HG03565 (cell line): Measurements from ENCODE around the gene KLK13.

Source experiments
- ATAC-seq: cut with Tn5 transposase; IDR thresholded peaks from one replicate; pipeline ENCODE4 v1.9.1; 2021; ENCODE audit warnings: mild to moderate bottlenecking, moderate library complexity; ENCODE audit not compliant: unreplicated experiment

Gene KLK13

GRCh38 chr19:51093101-51093500, 28.2 kb upstream of the KLK13 start:
- ATAC-seq, result no peak

GRCh38 chr19:51091895-51092873, 27.3 kb upstream of the KLK13 start:
- ATAC-seq, result no peak

GRCh38 chr19:51091126-51091525, 26.2 kb upstream of the KLK13 start:
- ATAC-seq, result no peak

DNA sequence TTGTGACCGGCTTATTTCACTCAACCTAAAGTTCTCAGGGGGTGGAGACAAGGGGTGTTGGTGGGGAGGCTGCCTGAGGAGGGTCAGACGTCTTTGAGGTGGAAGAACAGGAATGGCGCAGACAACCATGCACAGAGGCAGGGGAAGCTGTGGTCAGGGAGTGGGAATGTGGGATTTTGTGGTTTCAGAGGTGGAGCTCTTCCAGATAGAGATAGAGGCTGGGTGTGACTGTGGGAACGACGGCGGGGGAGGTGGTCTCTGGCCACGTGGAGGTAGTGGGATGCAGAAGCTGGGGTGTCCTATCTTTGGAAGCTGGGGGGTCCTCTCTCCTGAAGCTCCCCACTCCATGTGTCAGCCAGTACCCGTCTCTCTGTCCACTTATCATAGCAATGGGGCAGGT, 25.6 kb upstream of the KLK13 start:
- no peak for ATAC-seq

DNA sequence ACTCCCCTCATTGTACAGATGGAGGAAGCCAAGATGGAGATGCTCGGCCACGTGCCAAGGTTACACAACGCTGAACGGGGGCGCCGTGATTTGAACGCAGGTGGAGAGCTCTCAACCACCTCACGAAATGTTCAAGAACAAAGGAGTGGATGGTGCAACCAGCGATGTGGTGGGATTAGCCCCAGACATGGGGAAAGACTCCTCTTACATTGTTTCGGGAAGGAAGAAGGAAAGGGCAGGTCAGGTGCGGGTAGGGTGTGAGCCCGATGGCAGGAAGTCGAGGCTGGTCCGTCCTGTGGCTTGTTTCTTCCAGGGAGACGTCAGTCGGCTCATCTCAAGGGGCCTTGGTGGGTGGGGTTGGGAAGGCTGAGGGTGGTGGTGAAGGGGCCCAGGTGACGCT, 24.9 kb upstream of the KLK13 start:
- ATAC-seq, result no peak

GRCh38 chr19:51086153-51086850, 21.4 kb upstream of the KLK13 start:
- no peak for ATAC-seq

- no peak for ATAC-seq
Measured at GRCh38 chr19:51084505-51084904, 19.6 kb upstream of the KLK13 start.

DNA sequence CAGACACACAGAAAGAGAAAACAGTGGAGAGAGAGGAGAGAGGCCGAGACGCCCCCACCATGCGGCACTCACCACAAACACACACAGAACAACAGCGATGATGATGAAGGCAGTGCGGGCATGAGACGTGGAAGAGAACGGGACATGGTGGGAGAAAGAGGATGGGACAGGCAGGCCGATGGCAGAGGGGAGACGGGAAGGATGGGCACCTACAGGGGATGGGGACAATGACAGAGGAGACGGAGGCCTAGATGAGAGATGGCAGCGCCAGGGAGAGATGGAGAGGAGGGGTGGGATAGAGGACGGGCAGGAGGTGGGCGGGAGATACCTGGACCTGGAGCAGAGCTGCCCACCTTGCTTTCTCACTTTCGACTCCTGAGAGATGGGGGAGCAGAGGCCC, 18.9 kb upstream of the KLK13 start:
- ATAC-seq, result no peak

DNA sequence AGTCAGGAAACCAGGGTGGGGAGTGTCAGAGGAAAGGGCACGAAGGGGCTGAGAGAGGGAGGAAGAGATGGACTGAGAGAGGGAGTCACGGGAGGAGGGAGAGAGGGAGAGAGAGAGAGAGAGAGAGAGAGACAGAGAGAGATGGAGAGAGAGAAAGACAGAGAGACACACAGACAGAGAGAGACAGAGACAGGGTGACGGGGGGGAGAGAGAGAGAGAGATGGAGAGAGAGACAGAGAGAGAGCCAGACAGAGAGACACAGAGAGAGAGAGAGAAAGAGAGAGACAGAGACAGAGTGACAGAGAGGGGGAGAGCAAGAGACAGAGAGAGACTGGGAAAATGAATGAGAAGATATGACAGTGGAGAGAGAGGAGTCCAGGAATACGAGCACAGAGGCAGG, 18.3 kb upstream of the KLK13 start:
- no peak for ATAC-seq

GRCh38 chr19:51082611-51083010, 17.7 kb upstream of the KLK13 start, which contains the start of gene KLK14:
Gene KLK14 (minus strand): TSS chr19:51082887. CDS start chr19:51082614, 273 bp downstream.
- no peak for ATAC-seq

- no peak for ATAC-seq
Measured at GRCh38 chr19:51081476-51081875, 16.6 kb upstream of the KLK13 start.

- ATAC-seq, result no peak
Measured at GRCh38 chr19:51079481-51080110, 14.7 kb upstream of the KLK13 start.

DNA sequence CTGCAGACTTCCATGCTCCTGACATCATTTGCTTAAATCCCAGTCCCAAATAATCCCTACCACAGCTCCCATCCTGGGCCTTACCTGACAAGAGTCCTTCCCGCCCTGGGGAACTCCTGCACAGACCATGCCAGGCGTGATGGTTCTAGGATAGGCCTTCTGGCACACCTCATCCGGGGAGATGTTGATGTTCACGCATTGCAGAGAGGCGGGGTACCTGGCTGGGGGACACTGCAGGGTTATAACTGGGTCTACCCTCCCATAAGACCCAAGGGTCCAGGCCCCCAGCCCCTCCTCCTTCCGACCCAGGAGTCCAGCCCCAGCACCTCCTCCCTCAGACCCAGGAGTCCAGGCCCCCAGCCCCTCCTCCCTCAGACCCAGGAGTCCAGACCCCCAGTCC, 13.8 kb upstream of the KLK13 start:
- no peak for ATAC-seq

DNA sequence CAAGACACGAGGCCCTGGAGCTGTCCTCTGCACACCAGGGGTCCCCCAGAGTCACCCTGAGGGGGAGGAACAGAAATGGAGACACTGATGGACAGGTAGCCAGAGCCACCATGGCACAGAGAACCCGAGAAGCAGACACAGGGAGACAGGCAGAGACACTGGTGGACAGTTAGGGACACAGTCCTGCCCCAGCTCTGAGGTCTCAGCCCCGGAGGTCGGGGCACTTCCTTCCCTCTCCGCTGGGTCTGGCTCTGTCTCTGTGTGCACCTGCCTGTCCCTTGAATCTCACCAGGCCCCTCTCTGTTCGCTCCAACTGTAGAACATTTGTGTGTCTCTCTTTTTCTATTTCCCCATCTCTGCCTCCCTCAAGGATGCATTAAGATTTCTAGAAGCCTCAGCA, 13.2 kb upstream of the KLK13 start:
- no peak for ATAC-seq

DNA sequence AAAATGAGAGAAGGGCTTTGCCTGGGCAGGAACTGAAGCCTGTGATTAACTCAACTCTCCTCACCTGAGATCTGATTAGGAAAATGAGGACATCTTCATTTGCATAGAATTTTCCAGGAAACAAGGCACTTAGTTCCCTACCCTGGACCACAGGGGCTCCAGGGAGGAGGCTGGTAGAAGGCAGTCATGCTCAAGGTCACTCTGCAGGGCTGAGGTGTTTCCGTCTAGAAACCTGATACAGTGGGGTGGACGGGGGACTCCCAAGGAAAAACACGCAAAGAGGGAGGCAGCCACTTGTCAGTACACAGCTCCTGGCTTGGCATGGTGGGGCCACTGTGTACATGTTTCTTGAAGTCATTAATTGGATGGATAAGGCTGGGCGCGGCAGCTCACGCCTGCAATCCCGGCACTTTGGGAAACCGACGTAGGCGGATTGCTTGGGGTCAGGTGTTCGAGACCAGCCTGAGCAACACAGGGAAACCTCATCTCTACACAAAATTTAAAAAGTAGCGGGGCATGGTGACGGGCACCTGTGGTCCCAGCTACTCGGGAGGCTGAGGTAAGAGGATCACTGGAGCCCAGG, 11.8 kb upstream of the KLK13 start:
- no peak for ATAC-seq

GRCh38 chr19:51075998-51076397, 11.1 kb upstream of the KLK13 start:
- ATAC-seq, result no peak

DNA sequence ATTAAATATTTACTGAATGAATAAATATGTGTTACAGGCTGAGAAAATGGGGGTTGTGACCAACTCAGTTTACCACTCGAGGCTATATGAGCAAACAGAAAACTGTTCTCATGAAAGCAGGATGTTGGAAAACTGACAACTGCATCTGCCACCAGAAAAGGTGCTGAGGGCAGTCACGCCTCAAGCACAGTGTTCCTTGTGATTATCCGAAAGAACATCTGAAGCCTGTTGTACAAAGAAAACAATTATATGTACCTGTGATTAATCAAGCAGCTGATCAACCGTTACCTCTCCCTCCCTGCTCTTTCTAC, 6.2 kb upstream of the KLK13 start:
- ATAC-seq, result no peak

DNA sequence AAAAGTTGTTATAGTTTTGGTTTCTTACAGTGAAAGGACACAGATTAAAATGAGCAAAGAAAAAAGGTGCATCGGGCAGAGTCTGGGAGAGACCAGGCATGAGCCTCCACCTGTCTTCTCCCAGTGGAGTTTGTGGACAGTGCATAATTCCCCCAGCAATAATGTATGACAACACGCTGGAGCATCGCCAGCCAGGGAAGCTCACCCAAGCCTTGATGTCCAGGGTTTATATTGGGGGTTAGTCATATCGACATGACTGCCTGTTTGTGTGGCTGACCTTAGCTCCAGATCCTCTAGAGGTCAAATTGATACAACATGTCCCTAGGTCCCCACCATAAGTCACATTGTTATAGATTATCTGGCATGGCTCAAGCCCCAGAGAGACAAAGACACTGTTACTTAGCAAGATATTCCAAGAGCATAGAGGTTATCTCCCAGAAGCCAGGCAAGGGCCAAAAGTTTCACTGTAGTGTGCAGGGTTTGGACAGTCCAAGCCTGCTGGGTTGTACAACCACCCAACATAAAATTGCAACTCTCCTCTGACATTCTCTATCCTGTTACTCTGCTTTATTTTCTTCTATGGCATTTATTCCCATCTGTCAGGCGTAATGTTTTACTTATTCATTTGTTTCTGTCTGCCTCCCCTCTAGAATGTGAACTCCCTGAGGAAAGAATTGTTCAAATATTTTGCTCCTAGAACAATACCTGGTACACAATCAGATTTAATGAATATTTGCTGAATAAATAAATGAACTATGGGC, 5.6 kb upstream of the KLK13 start:
- ATAC-seq, result no peak

- ATAC-seq, result no peak
Measured at GRCh38 chr19:51066393-51067186, 1.7 kb upstream of the KLK13 start.
